ENCODE data around the gene NSUN7.
"Not testable (repeated sequence)": the region's sequence is repeated elsewhere in the genome, so short reads cannot be mapped to it uniquely, and the experiment has no call there.

NSUN7 gene

DNA sequence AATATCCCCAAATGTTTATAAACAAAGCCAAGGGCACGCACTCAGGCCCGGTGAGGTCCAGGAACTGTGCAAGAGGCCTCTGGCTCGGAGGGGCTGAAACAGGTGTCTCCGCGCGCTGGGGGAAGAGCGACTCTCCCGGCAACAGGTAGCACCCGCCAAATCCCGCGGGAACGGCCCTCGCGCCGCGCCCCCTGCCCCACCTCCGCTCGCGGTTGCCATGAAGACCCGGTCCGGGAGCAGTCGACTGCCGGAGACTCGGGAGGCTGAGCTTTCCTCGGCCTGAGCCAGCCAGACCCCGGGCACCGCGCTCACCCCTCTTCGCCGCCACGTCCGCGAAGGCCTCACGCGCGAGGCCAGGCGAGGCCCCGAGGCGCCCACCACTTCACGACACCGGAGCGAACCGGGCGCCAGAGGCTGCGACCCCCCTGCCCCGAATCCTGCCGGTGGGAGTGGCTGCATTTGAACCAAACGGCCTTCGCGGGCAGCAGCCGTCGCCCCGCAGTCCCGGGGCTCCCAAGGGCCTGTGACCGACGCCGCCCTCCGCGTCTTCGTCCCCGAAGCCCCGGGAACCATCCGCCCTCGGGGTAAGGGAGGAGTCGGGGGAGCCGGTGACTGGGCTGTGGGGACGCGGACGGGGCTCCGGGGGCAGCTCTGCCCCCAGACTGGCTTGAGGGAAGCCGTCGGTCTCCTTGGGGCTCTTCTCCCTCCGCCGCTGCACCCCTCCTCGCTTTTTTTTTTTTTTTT lies at the start of gene NSUN7:
Gene NSUN7 (plus strand): TSS at position 239 of the 744 bp plus-strand sequence. CDS start 739 bp downstream, outside the sequence.
- DNase-seq = no peak

DNA sequence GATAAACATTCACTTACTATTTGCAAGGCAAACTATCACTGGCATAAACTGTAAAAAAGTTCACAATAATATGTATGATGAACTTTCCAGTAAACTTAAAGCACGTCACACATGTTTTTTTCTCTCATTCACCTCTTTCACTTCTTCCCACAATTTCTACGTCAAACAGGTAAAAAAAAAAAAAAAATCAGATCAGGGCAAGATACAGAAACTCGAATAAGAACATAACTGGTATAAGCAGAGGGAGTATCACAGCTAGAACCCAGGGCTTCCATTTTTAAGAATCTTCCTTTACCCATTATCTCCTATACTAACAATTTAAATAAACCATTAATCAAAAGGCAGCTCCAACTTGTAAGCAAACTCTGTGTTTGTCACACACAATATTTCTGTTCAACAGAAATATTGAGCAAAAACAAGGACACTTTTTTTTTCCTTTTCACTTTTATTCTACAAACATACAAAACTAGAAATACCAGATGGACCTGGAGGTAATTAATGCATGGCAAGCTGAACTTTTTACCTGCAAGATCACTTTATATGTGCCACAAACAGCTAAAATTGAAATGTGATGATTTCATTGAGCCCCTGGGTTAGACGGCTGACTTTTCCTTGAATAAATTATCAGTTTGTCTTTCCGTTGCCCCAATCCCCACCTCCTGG lies 47.5 kb upstream of the NSUN7 start:
- no peak for DNase-seq

GRCh38 chr4:40702800-40703151 lies 47.0 kb upstream of the NSUN7 start:
- no peak for DNase-seq

GRCh38 chr4:40704073-40704472 lies 45.7 kb upstream of the NSUN7 start:
- DNase-seq = no peak

GRCh38 chr4:40710484-40711254 lies 39.1 kb upstream of the NSUN7 start:
- no peak for DNase-seq

GRCh38 chr4:40713001-40713400 lies 36.8 kb upstream of the NSUN7 start:
- DNase-seq = not testable (repeated sequence)

- DNase-seq = no peak
Measured at GRCh38 chr4:40713798-40714197, 36.0 kb upstream of the NSUN7 start.

DNA sequence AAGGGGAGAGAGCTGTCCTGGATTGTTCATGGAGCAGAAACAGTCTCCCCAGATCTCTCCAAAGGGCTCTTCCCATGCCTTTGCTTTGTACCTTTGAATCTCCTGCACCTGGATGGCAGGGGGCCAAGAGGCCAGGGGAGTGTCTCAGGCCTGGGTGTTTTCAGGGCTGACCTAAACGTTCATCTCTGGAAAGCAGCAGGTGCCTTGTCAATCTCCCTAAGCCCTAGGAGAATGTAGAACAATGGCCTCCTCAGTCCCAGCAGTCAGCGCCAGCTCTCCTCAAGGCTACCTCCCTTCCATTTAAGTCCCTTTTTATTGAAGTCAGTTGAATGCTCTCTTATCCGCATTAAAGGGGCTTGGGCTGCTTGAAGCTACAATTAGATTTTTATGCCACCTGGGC lies 31.2 kb upstream of the NSUN7 start:
- no peak for DNase-seq

DNA sequence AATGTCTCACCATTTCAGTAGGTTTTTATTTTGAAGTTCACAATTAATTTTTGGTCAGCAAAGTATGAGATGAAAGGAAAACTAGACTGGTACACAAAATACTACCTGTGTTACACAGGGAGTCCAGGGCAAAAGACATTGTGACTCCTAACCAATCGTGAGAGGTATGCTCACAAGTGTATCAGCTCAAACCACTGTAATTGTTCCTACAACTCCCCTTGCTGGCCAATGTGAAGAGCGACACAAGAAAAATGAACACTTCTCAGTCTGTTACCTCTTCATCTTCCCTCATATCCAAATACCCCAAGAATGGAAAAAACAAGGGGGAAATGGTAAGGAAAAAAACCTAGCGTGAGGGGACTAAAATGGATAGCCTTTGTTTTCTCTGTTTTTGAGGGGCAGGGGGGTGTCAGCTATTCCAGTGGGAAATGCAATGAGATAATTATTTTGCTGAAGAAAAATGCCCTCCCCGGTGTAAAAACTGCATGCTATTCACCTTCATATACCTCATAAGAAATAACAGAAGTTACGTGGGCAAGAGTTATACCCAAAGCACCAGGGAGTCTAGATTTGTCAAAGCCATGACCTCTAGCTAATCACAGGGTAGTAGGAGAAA lies 30.6 kb upstream of the NSUN7 start:
- DNase-seq = no peak

DNA sequence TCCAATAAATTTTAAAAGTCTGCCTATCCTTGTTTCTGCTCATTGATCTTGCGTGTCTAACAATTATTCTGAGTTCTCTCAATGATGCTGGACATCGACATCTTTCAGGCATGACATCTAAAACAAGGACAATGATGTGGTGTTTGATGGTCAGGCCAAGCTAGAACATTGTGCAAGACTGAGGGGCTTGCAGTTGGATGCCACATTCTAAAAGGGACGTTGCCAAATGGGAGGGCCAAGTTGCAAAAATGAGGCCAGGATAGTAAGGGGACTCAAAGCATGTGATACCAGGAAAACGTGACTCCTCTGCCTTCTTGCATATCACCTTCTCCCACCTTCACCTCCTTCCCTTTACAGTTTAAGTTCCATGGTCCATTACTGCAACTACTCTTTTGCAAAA lies 29.4 kb upstream of the NSUN7 start:
- DNase-seq = no peak

DNA sequence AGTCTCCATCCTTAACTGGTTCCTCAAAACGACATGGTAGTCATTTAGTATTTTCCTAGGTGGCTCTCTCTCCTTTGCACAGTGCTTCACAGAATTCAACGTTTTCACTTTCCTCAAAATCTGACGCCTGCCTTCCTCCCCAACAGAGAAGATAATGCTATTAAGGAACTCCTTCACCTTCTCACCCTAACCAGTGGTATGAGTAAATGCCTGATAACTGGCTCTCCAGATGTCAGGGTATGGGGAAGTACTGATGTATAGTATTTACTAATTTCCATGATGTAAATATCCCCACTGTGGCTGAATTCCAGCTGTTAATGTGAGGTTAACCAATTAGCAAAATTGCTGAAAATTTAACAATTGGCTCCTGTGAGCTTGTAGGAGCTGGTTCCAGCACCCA lies 28.8 kb upstream of the NSUN7 start:
- DNase-seq = no peak

- no peak for DNase-seq
Measured at GRCh38 chr4:40721730-40722171, 28.0 kb upstream of the NSUN7 start.

- no peak for DNase-seq
Measured at GRCh38 chr4:40722576-40723161, 27.1 kb upstream of the NSUN7 start.

DNA sequence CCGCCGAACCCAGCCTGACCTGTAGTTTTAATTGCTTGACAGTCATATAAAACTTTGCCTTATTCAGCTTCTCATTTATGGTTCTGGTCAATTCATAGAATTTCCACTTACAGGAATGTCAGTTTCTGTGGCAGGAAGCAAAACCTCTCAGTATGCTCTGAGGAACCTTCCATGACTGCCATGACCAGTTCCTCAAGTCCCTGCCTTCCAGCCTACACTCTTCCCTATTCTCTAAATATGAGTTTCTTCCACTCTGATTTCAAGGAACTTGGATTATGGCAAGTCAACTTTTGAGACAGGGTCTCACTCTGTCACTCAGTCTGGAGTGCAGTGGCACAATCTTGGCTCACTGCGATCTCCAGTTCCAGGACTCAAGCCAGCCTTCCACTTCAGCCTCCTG lies 26.0 kb upstream of the NSUN7 start:
- no peak for DNase-seq

DNA sequence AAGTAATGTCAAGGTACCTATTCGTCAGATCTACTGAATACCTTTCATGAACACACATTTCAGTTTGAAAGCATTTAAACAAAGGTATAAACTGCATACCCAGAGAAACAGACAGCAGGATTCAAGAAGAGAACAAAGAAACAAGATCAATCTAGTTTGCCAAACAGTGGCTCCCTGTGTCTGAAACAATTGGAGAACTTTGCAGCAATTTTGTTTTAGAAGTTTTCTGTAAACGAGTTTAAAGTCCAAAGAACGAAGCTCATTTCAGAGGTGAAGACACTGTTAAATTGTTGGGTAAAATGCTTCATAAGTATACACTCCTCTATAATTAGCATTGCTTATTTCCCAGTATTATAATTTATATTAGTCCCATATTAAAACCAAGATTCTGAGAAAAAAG lies 21.4 kb upstream of the NSUN7 start:
- DNase-seq = no peak

GRCh38 chr4:40729555-40729954 lies 20.2 kb upstream of the NSUN7 start:
- no peak for DNase-seq

DNA sequence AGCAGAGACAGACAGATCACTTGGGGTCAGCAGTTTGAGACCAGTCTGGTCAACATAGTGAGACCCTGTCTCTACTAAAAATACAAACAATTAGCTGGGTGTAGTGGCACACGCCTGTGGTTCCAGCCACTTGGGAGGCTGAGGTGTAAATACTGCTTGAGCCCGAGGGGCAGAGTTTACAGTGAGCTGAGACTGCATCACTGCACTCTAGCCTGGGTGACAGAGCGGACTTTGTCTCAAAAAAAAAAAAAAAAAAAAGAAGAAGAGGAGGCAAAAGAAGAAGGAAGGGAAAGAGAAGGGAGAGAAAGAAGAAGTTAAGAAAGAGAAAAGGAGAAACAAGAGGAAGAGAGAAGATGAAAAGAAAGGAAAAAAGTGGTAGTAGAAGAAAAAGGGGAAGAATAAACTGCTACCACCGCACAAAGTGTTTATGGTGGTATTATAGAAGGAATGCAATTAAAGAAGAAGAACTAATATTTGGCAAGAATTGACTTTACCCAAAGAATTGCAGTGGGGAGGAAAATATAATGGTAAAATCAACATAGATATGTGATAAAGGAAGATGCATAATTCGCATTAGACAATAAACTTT lies 19.6 kb upstream of the NSUN7 start:
- DNase-seq = no peak

DNA sequence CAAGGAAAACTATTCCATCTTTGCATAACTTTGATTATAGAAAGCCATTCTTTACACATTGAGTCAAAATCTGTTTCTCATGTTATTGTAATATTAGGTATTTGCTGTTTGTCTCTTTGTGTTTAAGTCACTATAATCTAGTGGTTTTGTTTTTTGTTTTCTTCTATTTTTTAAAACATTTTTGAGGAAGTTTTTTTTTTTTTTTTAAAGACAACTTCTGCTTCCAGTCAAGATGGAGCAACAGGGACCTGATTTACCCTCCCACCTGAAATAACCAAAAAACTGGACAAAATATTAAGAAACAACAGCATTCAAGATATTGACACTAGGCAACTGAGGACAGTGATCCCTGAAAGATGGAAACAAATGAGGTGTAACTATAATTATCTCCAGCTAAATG lies 18.4 kb upstream of the NSUN7 start:
- DNase-seq = no peak

DNA sequence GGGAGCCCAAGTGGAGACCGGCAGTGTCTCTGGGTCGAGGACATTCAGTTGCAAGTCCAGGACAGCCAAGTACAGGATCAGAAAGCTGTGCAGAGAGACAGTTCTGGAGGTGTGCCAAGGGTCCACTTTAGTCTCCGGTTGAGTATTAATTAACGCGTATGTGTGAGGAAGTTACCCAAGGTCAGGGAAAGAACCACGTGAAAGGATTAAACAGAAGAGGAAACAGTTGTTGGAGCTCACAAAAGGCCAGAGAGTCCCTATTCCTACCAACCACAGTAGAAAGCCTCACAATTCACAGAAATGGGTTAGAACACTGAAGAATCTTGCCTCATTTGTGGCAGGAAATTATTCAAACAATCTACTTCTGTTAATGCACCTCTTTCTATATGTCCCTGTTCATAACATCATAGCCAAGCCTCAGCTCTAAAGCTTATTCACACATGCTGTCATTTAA lies 17.9 kb upstream of the NSUN7 start:
- no peak for DNase-seq

GRCh38 chr4:40733752-40734151 lies 16.0 kb upstream of the NSUN7 start:
- no peak for DNase-seq

DNA sequence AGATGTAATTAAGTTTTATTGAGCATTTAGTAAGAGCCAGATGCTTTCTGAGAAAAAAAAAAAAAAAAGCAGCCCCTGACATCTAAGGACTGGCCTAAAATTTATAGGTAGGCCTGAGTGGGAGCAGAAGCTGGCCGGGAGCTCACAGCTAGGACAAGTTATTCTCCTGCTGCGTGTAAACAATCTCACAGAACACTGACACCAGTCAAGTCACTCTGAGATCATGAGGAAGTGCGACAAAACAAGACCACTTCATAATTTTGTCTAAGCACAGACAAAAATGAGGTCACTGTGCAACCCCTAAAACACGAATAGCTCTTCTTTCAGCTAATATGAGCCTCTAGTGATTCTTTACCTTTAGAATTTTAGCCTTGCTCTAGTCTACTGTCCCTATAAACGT lies 15.3 kb upstream of the NSUN7 start:
- DNase-seq = no peak

- DNase-seq = no peak
Measured at GRCh38 chr4:40736910-40737309, 12.8 kb upstream of the NSUN7 start.

DNA sequence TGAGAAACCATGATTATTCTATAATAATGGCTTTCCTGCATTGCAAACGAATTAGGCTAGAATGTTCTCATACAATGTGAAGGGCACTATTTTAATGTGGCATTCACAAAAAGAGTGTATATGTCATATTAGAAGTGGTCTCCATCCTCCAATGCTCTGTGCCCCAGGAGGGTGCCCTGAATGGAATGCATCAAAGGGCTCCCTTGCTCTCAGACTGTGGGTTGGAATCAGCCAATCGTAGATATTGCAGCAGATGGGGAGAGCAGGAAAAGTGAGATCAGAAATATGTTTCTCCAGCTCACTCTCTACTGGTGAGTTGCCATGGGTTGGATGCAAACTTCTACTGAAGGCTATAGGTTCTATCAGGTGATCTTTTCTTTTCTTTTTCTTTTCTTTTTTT lies 11.9 kb upstream of the NSUN7 start:
- no peak for DNase-seq

All from T1000 (cell line).